H1 (cell line): ENCODE results near the gene BGLAP.

Source experiments
- POLR2AphosphoS5 ChIP-seq: IDR thresholded peaks from 2 replicates; pipeline ENCODE4 v1.6.1; 2011; ENCODE audit warnings: low read depth, low read length
- RFX5 ChIP-seq: IDR thresholded peaks from 2 replicates; pipeline ENCODE4 v1.6.1; 2011; ENCODE audit warnings: low read depth, low read length, improper control_type of control experiment, borderline replicate concordance

GRCh38 chr1:156291226-156292061 is 49.5 kb downstream of the BGLAP start:
- TF ChIP-seq RFX5 = no peak
- peak; percentile 29; the same call in 1 of the 2 replicates for TF ChIP-seq POLR2AphosphoS5
